ENCODE measurements around the gene PAPPA. TPM values are rescaled to one million over a fixed set of nuclear protein-coding genes. Genes with fewer than 3 reads are reported as not detected.

PAPPA gene
- total RNA-seq, 1 experiment from 2014 or later: 0.17 TPM

DNA sequence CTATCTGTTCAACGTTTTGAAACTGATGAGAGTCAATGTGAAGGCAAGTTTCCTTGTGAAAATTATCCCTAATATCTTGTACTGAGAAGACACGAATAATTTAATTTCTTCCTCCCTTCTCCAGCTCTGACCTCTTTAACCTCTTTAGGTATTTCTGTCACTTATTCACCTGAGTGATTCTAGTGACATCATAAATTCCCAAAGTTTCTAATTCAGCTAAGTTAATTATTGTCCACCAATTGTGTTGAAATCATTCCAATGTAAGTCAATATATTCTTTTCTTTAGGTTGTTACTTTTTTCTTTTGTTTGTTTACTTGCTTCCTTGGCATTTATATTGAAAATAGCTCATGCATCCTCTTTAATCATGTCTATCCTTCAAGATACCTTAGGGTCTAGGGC, 143.8 kb downstream of the PAPPA start:
- Mint-ChIP-seq H3K27me3 (ENCODE audit: low read depth) (peaks cover 18% of the 10 kb centered on the region), H3K4me1 (no peaks in the 10 kb centered on the region), H3K27ac (no peak overlapping the region), H3K36me3 (ENCODE audit: insufficient read depth in 1 of 3, low read depth in 3 of 3) (no peaks in the 10 kb centered on the region), H3K4me3 (no peak overlapping the region), H3K9me3 (no peaks in the 10 kb centered on the region)
- H2AK5ac ChIP-seq (ENCODE audit: insufficient read length, low read length): no peak overlapping the region
- H3K9me3 ChIP-seq (ENCODE audit: control insufficient read depth, low read depth, low read length): no peaks in the 10 kb centered on the region
- H2BK5ac ChIP-seq (ENCODE audit: insufficient read length, low read length): no peak overlapping the region
- H3K27me3 ChIP-seq (ENCODE audit: insufficient read depth, low read length): no peaks in the 10 kb centered on the region
- no peak overlapping the region for H2BK120ac ChIP-seq (ENCODE audit: low read depth, low read length, poor library complexity, severe bottlenecking)
- no peak for DNase-seq
- H3T11ph ChIP-seq (ENCODE audit: low read length): no peak overlapping the region
- H3K79me2 ChIP-seq (ENCODE audit: insufficient read depth, low read length): no peaks in the 10 kb centered on the region
- no peak overlapping the region for H3K9ac ChIP-seq (ENCODE audit: extremely low read depth, insufficient read length, low read length)
- TF ChIP-seq, protein P1, sequence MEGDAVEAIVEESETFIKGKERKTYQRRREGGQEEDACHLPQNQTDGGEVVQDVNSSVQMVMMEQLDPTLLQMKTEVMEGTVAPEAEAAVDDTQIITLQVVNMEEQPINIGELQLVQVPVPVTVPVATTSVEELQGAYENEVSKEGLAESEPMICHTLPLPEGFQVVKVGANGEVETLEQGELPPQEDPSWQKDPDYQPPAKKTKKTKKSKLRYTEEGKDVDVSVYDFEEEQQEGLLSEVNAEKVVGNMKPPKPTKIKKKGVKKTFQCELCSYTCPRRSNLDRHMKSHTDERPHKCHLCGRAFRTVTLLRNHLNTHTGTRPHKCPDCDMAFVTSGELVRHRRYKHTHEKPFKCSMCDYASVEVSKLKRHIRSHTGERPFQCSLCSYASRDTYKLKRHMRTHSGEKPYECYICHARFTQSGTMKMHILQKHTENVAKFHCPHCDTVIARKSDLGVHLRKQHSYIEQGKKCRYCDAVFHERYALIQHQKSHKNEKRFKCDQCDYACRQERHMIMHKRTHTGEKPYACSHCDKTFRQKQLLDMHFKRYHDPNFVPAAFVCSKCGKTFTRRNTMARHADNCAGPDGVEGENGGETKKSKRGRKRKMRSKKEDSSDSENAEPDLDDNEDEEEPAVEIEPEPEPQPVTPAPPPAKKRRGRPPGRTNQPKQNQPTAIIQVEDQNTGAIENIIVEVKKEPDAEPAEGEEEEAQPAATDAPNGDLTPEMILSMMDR (conservative IDR thresholded peaks at IDR 0.05): no peak
- no peak overlapping the region for H2BK15ac ChIP-seq (ENCODE audit: low read depth, low read length)
- no peak overlapping the region for H3K18ac ChIP-seq (ENCODE audit: insufficient read length, low read depth, low read length)
- no peak overlapping the region for H3K23ac ChIP-seq (ENCODE audit: insufficient read length, low read depth, low read length)
- H2BK20ac ChIP-seq (ENCODE audit: low read depth, low read length, poor library complexity, severe bottlenecking): no peak overlapping the region
- H4K8ac ChIP-seq (replicated peaks; ENCODE audit: insufficient read length, low read depth, low read length): no peak overlapping the region
- H2BK12ac ChIP-seq (ENCODE audit: insufficient read length, low read depth, low read length): no peak overlapping the region
- H4K91ac ChIP-seq (ENCODE audit: insufficient read length, low read depth, low read length): no peak overlapping the region
- H3K27ac ChIP-seq (ENCODE audit: insufficient read length, low read depth, low read length): no peak overlapping the region
- H3K4me2 ChIP-seq (ENCODE audit: insufficient read depth, insufficient read length, low read length): no peak overlapping the region
- H3K4me1 ChIP-seq (ENCODE audit: insufficient read depth, low read length): no peaks in the 10 kb centered on the region
- H3K56ac ChIP-seq (ENCODE audit: insufficient read length, low read depth, low read length): no peak overlapping the region
- no peaks in the 10 kb centered on the region for H4K20me1 ChIP-seq (ENCODE audit: control insufficient read depth, insufficient read depth, insufficient read length)
- H2AFZ ChIP-seq (ENCODE audit: low read length): no peak overlapping the region
- H3K4ac ChIP-seq (ENCODE audit: low read depth, low read length): no peak overlapping the region
- H3K14ac ChIP-seq (ENCODE audit: insufficient read depth, low read length): no peak overlapping the region
- no peaks in the 10 kb centered on the region for H3K79me1 ChIP-seq (ENCODE audit: insufficient read depth, low read depth, low read length, poor library complexity, severe bottlenecking)
- no peaks in the 10 kb centered on the region for H3K23me2 ChIP-seq (ENCODE audit: insufficient read length, low read depth, low read length, poor library complexity, severe bottlenecking)
- WGBS (ENCODE audit: extremely low coverage, insufficient read length, low lambda C conversion rate): no CpG with 5 or more reads among the region's 2 CpGs
- H4K5ac ChIP-seq (ENCODE audit: insufficient read length, low read depth, low read length): no peak overlapping the region

All from H9 (cell line).